K562 (cell line): Measurements from ENCODE around the gene DHX36. TPM values are rescaled to one million over a fixed set of nuclear protein-coding genes. Genes with fewer than 3 reads are reported as not detected.

Source experiments
- ATAC-seq: fragments of 200-7000 bp; cut with Tn5 transposase; 3 replicates; pipeline ENCODE4 v1.9.1; 2020; ENCODE audit warnings: moderate library complexity
- BruUV-seq: library from RNA; stranded (reverse); fragments of 400-500 nt; replicated peaks from 2 replicates; lab custom pipeline; 2021; lab: Mats Ljungman, UMichigan
- CTCF ChIA-PET: fragments of 300-600 bp; formaldehyde crosslinking; extraction: SDS; loops from one replicate; lab custom pipeline; 2021; ENCODE audit warnings: low intra/inter-chr PET ratio; lab: Yijun Ruan, JAX
- POLR2A ChIA-PET: fragments of 300-600, 350-650 bp; sonication (Branson Sonifier 250); formaldehyde crosslinking; extraction: SDS; loops from one replicate; lab custom pipeline; 2021; ENCODE audit warnings: antibody characterized with exemption, inconsistent platforms; lab: Yijun Ruan, JAX
- DNase-seq, 4 experiments: peaks; one replicate each; pipeline versions ENCODE4 v3.0.0 to v3.0.0-alpha.2; 2011 to 2018; ENCODE audit warnings: low spot score in 3 of 4, mixed read lengths in 3 of 4; ENCODE audit errors: extremely low read depth in 1 of 4
- FAIRE-seq: peaks from 2 replicates; lab custom pipeline; 2011; peaks lifted over from hg19 to GRCh38; lab: Jason Lieb, UNC
- H2AFZ ChIP-seq: 2 replicates; pipeline ENCODE4 v1.6.0; 2011; ENCODE audit warnings: low read depth, low read length, control low read depth, inconsistent platforms
- H3K27ac ChIP-seq: fragments of 200-600 bp; 3 replicates; pipeline ENCODE4 v1.8.0; 2011; ENCODE audit warnings: low read depth, mild to moderate bottlenecking, control low read depth, inconsistent platforms, low read length, moderate library complexity, mixed read lengths; ENCODE audit errors: extremely low read depth
- H3K27me3 ChIP-seq, 2 experiments: fragments of 300-600 bp in 1 of 2; 2 replicates in 1 of 2; 3 replicates in 1 of 2; pipeline versions ENCODE4 v1.6.0 to v1.8.0; 2011; ENCODE audit warnings: inconsistent platforms in 2 of 2, low read length in 2 of 2, mild to moderate bottlenecking in 1 of 2, mixed read lengths in 1 of 2, moderate library complexity in 1 of 2; ENCODE audit not compliant: control insufficient read depth in 2 of 2, insufficient read depth in 2 of 2
- H3K36me3 ChIP-seq: fragments of 300-600 bp; 3 replicates; pipeline ENCODE4 v1.8.0; 2011; ENCODE audit warnings: mild to moderate bottlenecking, low read length, inconsistent platforms; ENCODE audit not compliant: control insufficient read depth, insufficient read depth
- H3K4me1 ChIP-seq, 2 experiments: fragments of 200-600 bp in 1 of 2; replicated peaks in 1 of 2; 2 replicates in 1 of 2; 3 replicates in 1 of 2; pipeline versions ENCODE4 v1.5.1 to v1.8.0; 2011; ENCODE audit warnings: inconsistent platforms in 2 of 2, low read length in 2 of 2, mild to moderate bottlenecking in 1 of 2, mixed read lengths in 1 of 2, moderate library complexity in 1 of 2; ENCODE audit not compliant: control insufficient read depth in 2 of 2, insufficient read depth in 2 of 2
- H3K4me2 ChIP-seq: 2 replicates; pipeline ENCODE4 v1.6.1; 2011; ENCODE audit warnings: low read length, control low read depth, inconsistent platforms, mixed read lengths; ENCODE audit not compliant: insufficient read depth
- H3K4me3 ChIP-seq: fragments of 200-600 bp; sonication (generic), shearing (Covaris generic); 2 replicates; pipeline ENCODE4 v1.5.1; 2016; ENCODE audit warnings: control low read depth, inconsistent platforms
- H3K79me2 ChIP-seq: fragments of 200-600 bp; 3 replicates; pipeline ENCODE4 v1.8.0; 2011; ENCODE audit warnings: low read length, inconsistent platforms; ENCODE audit not compliant: control insufficient read depth, insufficient read depth
- H3K9ac ChIP-seq, 2 experiments: 2 replicates each; pipeline versions ENCODE4 v1.6.0 to v1.6.1; 2011; ENCODE audit warnings: low read depth in 2 of 2, low read length in 2 of 2, control low read depth in 1 of 2, inconsistent platforms in 1 of 2, mild to moderate bottlenecking in 1 of 2, mixed read lengths in 1 of 2; ENCODE audit not compliant: insufficient read depth in 1 of 2
- H3K9me1 ChIP-seq: one replicate; pipeline ENCODE4 v1.6.0; 2011; ENCODE audit warnings: inconsistent platforms, mild to moderate bottlenecking, low read length, moderate library complexity; ENCODE audit not compliant: control insufficient read depth, insufficient read depth
- H3K9me3 ChIP-seq: replicated peaks from 2 replicates; pipeline ENCODE4 v1.5.1; 2011; ENCODE audit warnings: low read depth, low read length, inconsistent platforms; ENCODE audit not compliant: control insufficient read depth, insufficient read depth
- H4K20me1 ChIP-seq: replicated peaks from 2 replicates; pipeline ENCODE4 v1.6.1; 2011; ENCODE audit warnings: low read length, inconsistent platforms, mixed read lengths; ENCODE audit not compliant: control insufficient read depth, insufficient read depth
- BHLHE40 ChIP-seq: IDR thresholded peaks from 2 replicates; pipeline ENCODE4 v1.6.1; 2011; ENCODE audit warnings: low read length, improper control_type of control experiment
- DMBX1 ChIP-seq: fragments of 250-450 bp; sonication (Bioruptor Pico); IDR thresholded peaks from 2 replicates; pipeline ENCODE4 v1.8.0; 2022; ENCODE audit warnings: inconsistent platforms, mild to moderate bottlenecking, moderate library complexity, borderline replicate concordance
- ETS1 ChIP-seq: conservative IDR thresholded peaks from 2 replicates; pipeline ENCODE4 v1.6.1; 2011; ENCODE audit warnings: low read depth, mild to moderate bottlenecking, low read length; ENCODE audit not compliant: control insufficient read depth
- ID3 ChIP-seq, 2 experiments: fragments of 250-450 bp in 1 of 2; fragments of 450-650 bp in 1 of 2; sonication (Bioruptor Pico) in 1 of 2; IDR thresholded peaks; 2 replicates each; pipeline versions ENCODE4 v1.6.1 to v1.8.0; 2016 to 2021; ENCODE audit warnings: mild to moderate bottlenecking in 2 of 2, moderate library complexity in 2 of 2, missing compliant biosample characterization in 1 of 2, missing genetic modification characterization in 1 of 2
- RAD21 ChIP-seq, 2 experiments: fragments of 250-450 bp in 1 of 2; fragments of 450-650 bp in 1 of 2; sonication (Bioruptor Pico) in 1 of 2; formaldehyde crosslinking in 1 of 2; IDR thresholded peaks in 1 of 2; conservative IDR thresholded peaks in 1 of 2; 2 replicates each; pipeline versions ENCODE4 v1.4.0 to v1.8.0; 2020 to 2022; ENCODE audit warnings: mild to moderate bottlenecking in 2 of 2, moderate library complexity in 1 of 2
- RNF2 ChIP-seq: sonication (generic); IDR thresholded peaks from 2 replicates; pipeline ENCODE4 v1.6.1; 2016
- SMARCC2 ChIP-seq: fragments of 450-650 bp; IDR thresholded peaks from 2 replicates; pipeline ENCODE4 v1.6.1; 2017; ENCODE audit warnings: antibody characterized with exemption, moderate library complexity, mild to moderate bottlenecking, low read depth
- SNIP1 ChIP-seq: fragments of 450-650 bp; IDR thresholded peaks from 2 replicates; pipeline ENCODE4 v1.7.1; 2017; ENCODE audit warnings: low read depth, mild to moderate bottlenecking
- SNRNP70 ChIP-seq: fragments of 200-400 bp; formaldehyde crosslinking; optimal IDR thresholded peaks from 2 replicates; pipeline ENCODE3; 2017; ENCODE audit warnings: low read depth, low read length
- STAT5B ChIP-seq: fragments of 250-450 bp; sonication (Bioruptor Pico); IDR thresholded peaks from 2 replicates; pipeline ENCODE4 v1.8.0; 2021; ENCODE audit warnings: mild to moderate bottlenecking, inconsistent platforms
- TGIF2 ChIP-seq: sonication (generic); formaldehyde crosslinking; IDR thresholded peaks from 2 replicates; pipeline ENCODE4 v1.8.1; 2022; ENCODE audit warnings: mild to moderate bottlenecking, missing genetic modification reagents, moderate library complexity
- ZBTB2 ChIP-seq: fragments of 450-650 bp; IDR thresholded peaks from 2 replicates; pipeline ENCODE4 v1.6.1; 2016; ENCODE audit warnings: antibody characterized with exemption
- ZNF140 ChIP-seq: fragments of 250-450 bp; sonication (Bioruptor Pico); IDR thresholded peaks from 2 replicates; pipeline ENCODE4 v1.8.0; 2021; ENCODE audit warnings: moderate library complexity, mild to moderate bottlenecking, inconsistent platforms
- ZNF143 ChIP-seq: sonication (generic); formaldehyde crosslinking; IDR thresholded peaks from 2 replicates; pipeline ENCODE4 v1.9.0; 2022; ENCODE audit warnings: mild to moderate bottlenecking, missing genetic modification reagents
- ZNF174 ChIP-seq: fragments of 250-450 bp; sonication (Bioruptor Pico); IDR thresholded peaks from 2 replicates; pipeline ENCODE4 v1.4.0; 2020; ENCODE audit warnings: mild to moderate bottlenecking
- ZNF239 ChIP-seq: fragments of 250-450 bp; sonication (Bioruptor Pico); IDR thresholded peaks from 2 replicates; pipeline ENCODE4 v1.4.0; 2020; ENCODE audit warnings: mild to moderate bottlenecking
- ZNF507 ChIP-seq: conservative IDR thresholded peaks from 2 replicates; pipeline ENCODE4 v1.6.1; 2017; ENCODE audit warnings: missing genetic modification characterization, missing compliant biosample characterization
- ZNF561 ChIP-seq: fragments of 450-650 bp; formaldehyde crosslinking; conservative IDR thresholded peaks from 2 replicates; pipeline ENCODE4 v1.4.0; 2020; ENCODE audit warnings: mild to moderate bottlenecking, moderate library complexity
- ZNF695 ChIP-seq: fragments of 450-650 bp; formaldehyde crosslinking; IDR thresholded peaks from 2 replicates; pipeline ENCODE4 v1.4.0; 2020; ENCODE audit warnings: mild to moderate bottlenecking, moderate library complexity
- ZNF76 ChIP-seq: fragments of 250-450 bp; sonication (Bioruptor Pico); IDR thresholded peaks from 2 replicates; pipeline ENCODE4 v1.4.0; 2020; ENCODE audit warnings: mild to moderate bottlenecking, moderate library complexity, borderline replicate concordance
- ZNF780A ChIP-seq: fragments of 250-450 bp; sonication (Bioruptor Pico); IDR thresholded peaks from 2 replicates; pipeline ENCODE4 v1.5.0; 2021; ENCODE audit warnings: mild to moderate bottlenecking
- WGBS: fragments of 100-300 bp; shearing (Covaris generic); methylation state at CpG from one replicate; pipeline ENCODE4 v1.1.6; 2016; ENCODE audit warnings: low coverage, mixed read lengths; ENCODE audit not compliant: insufficient coverage; ENCODE audit errors: missing lambda C conversion rate; 5-methylcytosine and 5-hydroxymethylcytosine counted together
- in situ Hi-C: fragments of 300-500 bp; cut with MboI; formaldehyde crosslinking; loops from 4 replicates; pipeline ENCODE4 v1.15.0; 2018; ENCODE audit warnings: inconsistent platforms, mixed read lengths
- intact Hi-C: fragments of 100-400 bp; cut with micrococcal nuclease; formaldehyde crosslinking; loops from 2 replicates; pipeline ENCODE4 v1.14.2; 2022
- polyA plus RNA-seq, 8 experiments: library from polyadenylated mRNA; depleted of rRNA in 4 of 8; stranded (reverse) in 5 of 8; unstranded in 3 of 8; fragments of >200 nt; fragmentation: Nextera tagmentation in 2 of 8; fragmentation: Illumina TruSeq in 1 of 8; extraction: Ambion mirVana in 2 of 8; extraction: Trizol in 1 of 8; gene quantifications; 2 replicates each; pipeline versions ENCODE4 v1.2.1 to v1.2.3, GENCODE V29; 2011 to 2014; ENCODE audit warnings: inconsistent platforms in 1 of 8, missing spikeins in 1 of 8
- total RNA-seq, 7 experiments: library from RNA; depleted of rRNA in 6 of 7; stranded (reverse); fragments of >200 nt in 6 of 7; fragmentation: Illumina TruSeq in 2 of 7; extraction: Trizol in 2 of 7; gene quantifications; 2 replicates each; pipeline versions ENCODE4 v1.2.1 to v1.2.3, GENCODE V29; 2011 to 2021; ENCODE audit warnings: low replicate concordance in 1 of 7

Gene DHX36
- total and polyA plus RNA-seq, 9 of the 15 experiments (the other 6 are each of a cell fraction or from before 2014, with no cell fraction given) = 44.3 to 98.7 (median 57.0) TPM

- no peak for TF ChIP-seq ZNF780A
Measured at GRCh38 chr3:154294016-154294415, 30.3 kb downstream of the DHX36 start (continued).

GRCh38 chr3:154290187-154290586 lies 34.1 kb downstream of the DHX36 start:
- CTCF ChIA-PET = no interaction called here
- POLR2A ChIA-PET = no interaction called here
- peaks cover 84% of the 10 kb centered on the region for H3K36me3 ChIP-seq
- H3K79me2 ChIP-seq = no peaks in the 10 kb centered on the region
- WGBS = 88% methylated on average over 5 of the region's 5 CpGs
- H3K27me3 ChIP-seq = no peaks in the 10 kb centered on the region
- H3K9ac ChIP-seq = no peak overlapping the region
- TF ChIP-seq ZNF174 (CRISPR knock-in tag) (no peak), ZNF239 (CRISPR knock-in tag) (no peak), ZBTB2 (no peak), ZNF76 (CRISPR knock-in tag) (no peak), ZNF695 (CRISPR knock-in tag) (no peak), ZNF507 (no peak), ID3 (CRISPR knock-in tag; IDR thresholded peaks at IDR 0.05) (no peak), ID3 (tag; IDR thresholded peaks at IDR 0.05) (no peak), BHLHE40 (no peak), ZNF140 (no peak), RNF2 (no peak), SMARCC2 (no peak), ZNF143 (CRISPR knock-in tag) (no peak), DMBX1 (CRISPR knock-in tag) (no peak), ZNF561 (CRISPR knock-in tag) (no peak), TGIF2 (no peak), RAD21 (CRISPR knock-in tag; conservative IDR thresholded peaks at IDR 0.05 in 1 of 2, IDR thresholded peaks at IDR 0.05 in 1 of 2) (no peak), ETS1 (no peak), STAT5B (no peak), SNIP1 (no peak), SNRNP70 (no peak)
- no peak for ATAC-seq
- in situ Hi-C loops (no loop called here), intact Hi-C loops (no loop called here)
- no peak overlapping the region for H3K27ac ChIP-seq
- H3K4me3 ChIP-seq = no peak overlapping the region
- DNase-seq = no peak
- no peak for FAIRE-seq
- H3K4me1 ChIP-seq = no peaks in the 10 kb centered on the region
- no peak overlapping the region for H2AFZ ChIP-seq
- H4K20me1 ChIP-seq = no peaks in the 10 kb centered on the region
- H3K9me3 ChIP-seq = no peaks in the 10 kb centered on the region
- BruUV-seq = no TSS peak
- H3K4me2 ChIP-seq = no peak overlapping the region
- no peaks in the 10 kb centered on the region for H3K9me1 ChIP-seq
